SH-SY5Y (cell line): ENCODE measurements around the gene IP6K3.

Source experiments
- GATA2 ChIP-seq: IDR thresholded peaks from 2 replicates; pipeline ENCODE4 v1.6.1; 2011; ENCODE audit warnings: mild to moderate bottlenecking, low read depth, low read length
- GATA3 ChIP-seq: IDR thresholded peaks from 2 replicates; pipeline ENCODE4 v1.6.1; 2011; ENCODE audit warnings: low read depth, mild to moderate bottlenecking, low read length, moderate library complexity

The IP6K3 gene

GRCh38 chr6:33744001-33744848 lies 2.5 kb downstream of the IP6K3 start:
- no peak for TF ChIP-seq GATA2
- TF ChIP-seq GATA3: no peak

GRCh38 chr6:33742837-33743236 lies 3.9 kb downstream of the IP6K3 start:
- TF ChIP-seq GATA3 (no peak), GATA2 (no peak)

GRCh38 chr6:33742092-33742491 lies 4.6 kb downstream of the IP6K3 start:
- TF ChIP-seq GATA3 (no peak), GATA2 (no peak)

- TF ChIP-seq GATA2 (no peak), GATA3 (no peak)
Observed at GRCh38 chr6:33740794-33741193, 5.9 kb downstream of the IP6K3 start.

- TF ChIP-seq GATA3: no peak
- no peak for TF ChIP-seq GATA2
Observed at GRCh38 chr6:33740204-33740608, 6.5 kb downstream of the IP6K3 start.

GRCh38 chr6:33739571-33739970 lies 7.1 kb downstream of the IP6K3 start:
- TF ChIP-seq GATA2 (no peak), GATA3 (no peak)

GRCh38 chr6:33738879-33739278 lies 7.8 kb downstream of the IP6K3 start:
- TF ChIP-seq GATA3 (no peak), GATA2 (no peak)

- TF ChIP-seq GATA3: no peak
- TF ChIP-seq GATA2: no peak
Observed at GRCh38 chr6:33738153-33738552, 8.6 kb downstream of the IP6K3 start.

GRCh38 chr6:33737267-33738026 lies 9.3 kb downstream of the IP6K3 start:
- TF ChIP-seq GATA2 (no peak), GATA3 (no peak)

- TF ChIP-seq GATA3 (no peak), GATA2 (no peak)
Observed at GRCh38 chr6:33735216-33735615, 11.5 kb downstream of the IP6K3 start.

GRCh38 chr6:33733709-33734007 lies 13.0 kb downstream of the IP6K3 start:
- no peak for TF ChIP-seq GATA3
- no peak for TF ChIP-seq GATA2

- TF ChIP-seq GATA2: no peak
- no peak for TF ChIP-seq GATA3
Observed at GRCh38 chr6:33732817-33733708, 13.6 kb downstream of the IP6K3 start.

- TF ChIP-seq GATA2 (no peak), GATA3 (no peak)
Observed at GRCh38 chr6:33732385-33732784, 14.3 kb downstream of the IP6K3 start.

GRCh38 chr6:33731751-33732282 lies 14.9 kb downstream of the IP6K3 start:
- TF ChIP-seq GATA2: no peak

- TF ChIP-seq GATA3 (no peak), GATA2 (no peak)
Observed at GRCh38 chr6:33731035-33731434, 15.7 kb downstream of the IP6K3 start.
